HEK293 (cell line): ENCODE results near the gene CELF6.

Experiments used
- CTCF ChIA-PET: fragments of 350-600 bp; formaldehyde crosslinking; extraction: SDS; loops from one replicate; lab custom pipeline; 2021; ENCODE audit warnings: antibody characterized with exemption; lab: Yijun Ruan, JAX
- POLR2A ChIA-PET: fragments of 300-600 bp; formaldehyde crosslinking; extraction: SDS; loops from one replicate; lab custom pipeline; 2020; ENCODE audit warnings: antibody characterized with exemption, inconsistent platforms; lab: Yijun Ruan, JAX
- H3K27ac ChIP-seq: fragments of 200-500 bp; sonication (Bioruptor generic); 2 replicates; pipeline ENCODE4 v1.5.1; 2014; ENCODE audit warnings: low read depth, low read length, control low read depth, inconsistent platforms; ENCODE audit errors: extremely low read depth
- H3K36me3 ChIP-seq, 2 experiments: fragments of 200-500 bp in 1 of 2; sonication (Bioruptor generic) in 1 of 2; 1 replicate in 1 of 2; 2 replicates in 1 of 2; pipeline ENCODE4 v1.5.1; 2014 to 2017; ENCODE audit warnings: inconsistent platforms in 2 of 2, low read length in 2 of 2; ENCODE audit not compliant: control insufficient read depth in 2 of 2, insufficient read depth in 1 of 2
- H3K4me1 ChIP-seq: fragments of 200-500 bp; sonication (Bioruptor generic); 2 replicates; pipeline ENCODE4 v1.5.1; 2014; ENCODE audit warnings: mild to moderate bottlenecking, low read length, inconsistent platforms; ENCODE audit not compliant: control insufficient read depth, insufficient read depth
- H3K4me3 ChIP-seq: 2 replicates; pipeline ENCODE4 v1.5.1; 2011; ENCODE audit warnings: low read depth, mild to moderate bottlenecking, control low read depth, low read length, moderate library complexity
- H3K9me3 ChIP-seq: fragments of 200-500 bp; sonication (Bioruptor generic); 2 replicates; pipeline ENCODE4 v1.5.1; 2014; ENCODE audit warnings: low read depth, low read length, inconsistent platforms; ENCODE audit not compliant: control insufficient read depth, insufficient read depth
- BCL11B ChIP-seq: fragments of 450-650 bp; formaldehyde crosslinking; IDR thresholded peaks from 2 replicates; pipeline ENCODE4 v1.5.1; 2016; ENCODE audit warnings: low read depth, missing biosample characterization, missing genetic modification characterization
- FEZF1 ChIP-seq: fragments of 450-650 bp; formaldehyde crosslinking; IDR thresholded peaks from 2 replicates; pipeline ENCODE4 v1.5.1; 2016; ENCODE audit warnings: missing biosample characterization, missing genetic modification characterization
- HOXC10 ChIP-seq: sonication (generic); formaldehyde crosslinking; IDR thresholded peaks from 2 replicates; pipeline ENCODE4 v1.8.1; 2023; ENCODE audit warnings: mild to moderate bottlenecking, missing genetic modification reagents
- KLF1 ChIP-seq: fragments of 450-650 bp; formaldehyde crosslinking; IDR thresholded peaks from 2 replicates; pipeline ENCODE4 v1.5.1; 2016; ENCODE audit warnings: missing biosample characterization, missing genetic modification characterization
- KLF10 ChIP-seq: fragments of 450-650 bp; IDR thresholded peaks from 2 replicates; pipeline ENCODE4 v1.5.1; 2018; ENCODE audit warnings: missing biosample characterization, mild to moderate bottlenecking, missing genetic modification characterization
- KLF16 ChIP-seq: fragments of 450-650 bp; formaldehyde crosslinking; IDR thresholded peaks from 2 replicates; pipeline ENCODE4 v1.5.1; 2017; ENCODE audit warnings: missing biosample characterization, missing genetic modification characterization
- SCRT2 ChIP-seq: fragments of 450-650 bp; formaldehyde crosslinking; IDR thresholded peaks from 2 replicates; pipeline ENCODE4 v1.5.1; 2016; ENCODE audit warnings: missing biosample characterization, missing genetic modification characterization
- SP3 ChIP-seq: fragments of 450-650 bp; formaldehyde crosslinking; IDR thresholded peaks from 2 replicates; pipeline ENCODE4 v1.5.1; 2016; ENCODE audit warnings: missing biosample characterization, missing genetic modification characterization
- ZBTB8A ChIP-seq: fragments of 450-650 bp; formaldehyde crosslinking; IDR thresholded peaks from 2 replicates; pipeline ENCODE4 v1.5.1; 2016; ENCODE audit warnings: missing biosample characterization, missing genetic modification characterization
- ZFP41 ChIP-seq: fragments of 450-650 bp; formaldehyde crosslinking; IDR thresholded peaks from 2 replicates; pipeline ENCODE4 v1.5.1; 2016; ENCODE audit warnings: missing biosample characterization, missing genetic modification characterization, borderline replicate concordance
- ZNF16 ChIP-seq: fragments of 450-650 bp; formaldehyde crosslinking; IDR thresholded peaks from 2 replicates; pipeline ENCODE4 v1.5.1; 2016; ENCODE audit warnings: low read depth, missing biosample characterization, missing genetic modification characterization
- ZNF169 ChIP-seq: fragments of 450-650 bp; formaldehyde crosslinking; IDR thresholded peaks from 2 replicates; pipeline ENCODE4 v1.5.1; 2016; ENCODE audit warnings: missing biosample characterization, missing genetic modification characterization
- ZNF239 ChIP-seq: fragments of 450-650 bp; formaldehyde crosslinking; IDR thresholded peaks from 2 replicates; pipeline ENCODE4 v1.5.1; 2016; ENCODE audit warnings: missing biosample characterization, missing genetic modification characterization
- ZNF394 ChIP-seq: fragments of 450-650 bp; formaldehyde crosslinking; IDR thresholded peaks from 2 replicates; pipeline ENCODE4 v1.5.1; 2016; ENCODE audit warnings: missing biosample characterization, missing genetic modification characterization, mild to moderate bottlenecking, moderate library complexity, borderline replicate concordance
- ZNF621 ChIP-seq: fragments of 450-650 bp; formaldehyde crosslinking; IDR thresholded peaks from 2 replicates; pipeline ENCODE4 v1.5.1; 2017; ENCODE audit warnings: missing biosample characterization, missing genetic modification characterization
- ZNF791 ChIP-seq: fragments of 450-650 bp; formaldehyde crosslinking; IDR thresholded peaks from 2 replicates; pipeline ENCODE4 v1.5.1; 2016; ENCODE audit warnings: missing biosample characterization, missing genetic modification characterization
- ZNF837 ChIP-seq: fragments of 450-650 bp; formaldehyde crosslinking; IDR thresholded peaks from 2 replicates; pipeline ENCODE4 v1.5.1; 2016; ENCODE audit warnings: missing biosample characterization, missing genetic modification characterization
- TF ChIP-seq, protein P1 (sequence below): fragments of 450-650 bp; formaldehyde crosslinking; IDR thresholded peaks from 2 replicates; pipeline ENCODE4 v1.5.1; 2016; ENCODE audit warnings: missing biosample characterization, missing genetic modification characterization
- TF ChIP-seq, protein P2 (sequence below): fragments of 450-650 bp; formaldehyde crosslinking; IDR thresholded peaks from 2 replicates; pipeline ENCODE4 v1.5.1; 2017; ENCODE audit warnings: missing biosample characterization, missing genetic modification characterization
- TF ChIP-seq, protein P3 (sequence below): fragments of 450-650 bp; formaldehyde crosslinking; IDR thresholded peaks from 2 replicates; pipeline ENCODE4 v1.5.1; 2016; ENCODE audit warnings: missing biosample characterization, missing genetic modification characterization
- TF ChIP-seq, protein P4 (sequence below): fragments of 450-650 bp; formaldehyde crosslinking; conservative IDR thresholded peaks from 2 replicates; pipeline ENCODE4 v1.5.1; 2016; ENCODE audit warnings: low read depth, missing biosample characterization, missing genetic modification characterization
- TF ChIP-seq, protein P5 (sequence below): fragments of 450-650 bp; formaldehyde crosslinking; IDR thresholded peaks from 2 replicates; pipeline ENCODE4 v1.5.1; 2016; ENCODE audit warnings: missing biosample characterization, missing genetic modification characterization, low read depth
- TF ChIP-seq, protein P6 (sequence below): IDR thresholded peaks from 2 replicates; pipeline ENCODE4 v1.6.1; 2011; ENCODE audit warnings: mild to moderate bottlenecking, low read depth, low read length, borderline replicate concordance

The CELF6 gene

DNA sequence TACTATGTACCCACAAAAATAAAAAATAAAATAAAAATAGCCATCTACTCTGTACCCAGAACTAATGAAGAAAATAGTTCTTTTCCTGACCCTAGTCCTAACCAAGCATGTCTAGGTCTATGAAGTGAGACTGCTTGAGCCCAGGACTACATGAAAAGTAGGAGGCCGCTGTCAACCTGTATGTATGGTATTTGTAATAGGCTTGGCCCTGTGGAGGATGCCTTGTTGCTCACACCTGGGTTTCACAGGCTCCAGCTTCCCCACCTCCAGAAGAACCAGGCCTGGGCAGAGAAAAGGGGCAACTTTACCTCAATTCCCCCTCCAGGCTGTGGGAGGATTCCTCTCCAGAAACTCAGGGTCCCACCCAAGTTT, 82.1 kb downstream of the CELF6 start (continued):
- TF ChIP-seq, protein P1, sequence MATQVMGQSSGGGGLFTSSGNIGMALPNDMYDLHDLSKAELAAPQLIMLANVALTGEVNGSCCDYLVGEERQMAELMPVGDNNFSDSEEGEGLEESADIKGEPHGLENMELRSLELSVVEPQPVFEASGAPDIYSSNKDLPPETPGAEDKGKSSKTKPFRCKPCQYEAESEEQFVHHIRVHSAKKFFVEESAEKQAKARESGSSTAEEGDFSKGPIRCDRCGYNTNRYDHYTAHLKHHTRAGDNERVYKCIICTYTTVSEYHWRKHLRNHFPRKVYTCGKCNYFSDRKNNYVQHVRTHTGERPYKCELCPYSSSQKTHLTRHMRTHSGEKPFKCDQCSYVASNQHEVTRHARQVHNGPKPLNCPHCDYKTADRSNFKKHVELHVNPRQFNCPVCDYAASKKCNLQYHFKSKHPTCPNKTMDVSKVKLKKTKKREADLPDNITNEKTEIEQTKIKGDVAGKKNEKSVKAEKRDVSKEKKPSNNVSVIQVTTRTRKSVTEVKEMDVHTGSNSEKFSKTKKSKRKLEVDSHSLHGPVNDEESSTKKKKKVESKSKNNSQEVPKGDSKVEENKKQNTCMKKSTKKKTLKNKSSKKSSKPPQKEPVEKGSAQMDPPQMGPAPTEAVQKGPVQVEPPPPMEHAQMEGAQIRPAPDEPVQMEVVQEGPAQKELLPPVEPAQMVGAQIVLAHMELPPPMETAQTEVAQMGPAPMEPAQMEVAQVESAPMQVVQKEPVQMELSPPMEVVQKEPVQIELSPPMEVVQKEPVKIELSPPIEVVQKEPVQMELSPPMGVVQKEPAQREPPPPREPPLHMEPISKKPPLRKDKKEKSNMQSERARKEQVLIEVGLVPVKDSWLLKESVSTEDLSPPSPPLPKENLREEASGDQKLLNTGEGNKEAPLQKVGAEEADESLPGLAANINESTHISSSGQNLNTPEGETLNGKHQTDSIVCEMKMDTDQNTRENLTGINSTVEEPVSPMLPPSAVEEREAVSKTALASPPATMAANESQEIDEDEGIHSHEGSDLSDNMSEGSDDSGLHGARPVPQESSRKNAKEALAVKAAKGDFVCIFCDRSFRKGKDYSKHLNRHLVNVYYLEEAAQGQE (tag by site-specific recombination) = no peak
- TF ChIP-seq SCRT2 (tag by site-specific recombination) (peak; percentile 62), ZNF621 (tag by site-specific recombination) (no peak), FEZF1 (tag by site-specific recombination) (no peak), ZNF394 (tag by site-specific recombination) (no peak), ZNF837 (no peak), KLF1 (tag by site-specific recombination) (no peak), ZNF791 (tag by site-specific recombination) (no peak), SP3 (0 out of 2 replicates have a peak, but pooled peaks have one; percentile 1)
- TF ChIP-seq, protein P2, sequence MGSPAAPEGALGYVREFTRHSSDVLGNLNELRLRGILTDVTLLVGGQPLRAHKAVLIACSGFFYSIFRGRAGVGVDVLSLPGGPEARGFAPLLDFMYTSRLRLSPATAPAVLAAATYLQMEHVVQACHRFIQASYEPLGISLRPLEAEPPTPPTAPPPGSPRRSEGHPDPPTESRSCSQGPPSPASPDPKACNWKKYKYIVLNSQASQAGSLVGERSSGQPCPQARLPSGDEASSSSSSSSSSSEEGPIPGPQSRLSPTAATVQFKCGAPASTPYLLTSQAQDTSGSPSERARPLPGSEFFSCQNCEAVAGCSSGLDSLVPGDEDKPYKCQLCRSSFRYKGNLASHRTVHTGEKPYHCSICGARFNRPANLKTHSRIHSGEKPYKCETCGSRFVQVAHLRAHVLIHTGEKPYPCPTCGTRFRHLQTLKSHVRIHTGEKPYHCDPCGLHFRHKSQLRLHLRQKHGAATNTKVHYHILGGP (tag by site-specific recombination) = no peak
- TF ChIP-seq, protein P3, sequence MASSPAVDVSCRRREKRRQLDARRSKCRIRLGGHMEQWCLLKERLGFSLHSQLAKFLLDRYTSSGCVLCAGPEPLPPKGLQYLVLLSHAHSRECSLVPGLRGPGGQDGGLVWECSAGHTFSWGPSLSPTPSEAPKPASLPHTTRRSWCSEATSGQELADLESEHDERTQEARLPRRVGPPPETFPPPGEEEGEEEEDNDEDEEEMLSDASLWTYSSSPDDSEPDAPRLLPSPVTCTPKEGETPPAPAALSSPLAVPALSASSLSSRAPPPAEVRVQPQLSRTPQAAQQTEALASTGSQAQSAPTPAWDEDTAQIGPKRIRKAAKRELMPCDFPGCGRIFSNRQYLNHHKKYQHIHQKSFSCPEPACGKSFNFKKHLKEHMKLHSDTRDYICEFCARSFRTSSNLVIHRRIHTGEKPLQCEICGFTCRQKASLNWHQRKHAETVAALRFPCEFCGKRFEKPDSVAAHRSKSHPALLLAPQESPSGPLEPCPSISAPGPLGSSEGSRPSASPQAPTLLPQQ (tag by site-specific recombination) = no peak
- TF ChIP-seq, all 188 proteins: peak for 3

DNA sequence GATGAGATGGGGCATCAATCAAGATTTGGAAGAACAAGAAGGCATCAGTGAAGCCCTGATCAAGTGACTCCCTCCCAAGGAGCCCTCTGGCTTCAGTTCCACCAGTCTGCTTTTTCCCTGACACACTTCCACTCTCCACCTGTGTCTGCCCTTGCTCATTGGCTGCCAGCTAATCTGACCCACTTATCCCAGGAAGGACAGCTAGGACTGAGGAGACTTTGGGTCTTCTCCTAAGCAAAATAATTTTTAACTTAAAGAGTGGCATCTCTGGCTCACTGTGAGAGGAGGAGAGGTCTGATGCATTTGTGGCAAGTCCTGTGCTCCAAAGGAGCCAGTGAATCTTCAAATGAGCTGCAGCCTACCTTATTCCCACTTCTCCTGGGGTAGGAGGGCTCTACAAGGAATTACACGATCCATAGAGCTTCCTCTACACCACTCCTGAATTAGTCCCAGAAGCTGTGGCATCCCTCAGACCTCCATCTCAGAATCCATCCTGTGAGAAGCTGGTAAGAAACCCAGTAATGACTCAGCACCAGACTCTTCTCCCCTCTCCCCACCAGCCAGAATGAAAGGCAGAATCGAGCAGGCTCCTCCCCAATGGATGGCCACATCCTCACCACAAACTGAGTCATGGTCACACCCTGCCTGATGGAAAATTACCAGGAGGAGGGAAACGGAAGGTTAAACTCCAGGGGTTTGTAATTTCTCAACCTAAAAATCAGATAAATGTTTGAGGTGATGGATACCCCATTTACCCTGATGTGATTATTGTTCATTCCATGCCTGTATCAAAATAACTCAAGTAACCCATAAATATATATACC, 82.7 kb downstream of the CELF6 start:
- Histone ChIP-seq H3K27ac (peak overlapping the region; percentile 35; the same call in 1 of the 2 replicates), H3K36me3 (peaks cover 12 to 26% of the 10 kb centered on the region in 2 experiments), H3K4me1 (peaks cover 17% of the 10 kb centered on the region), H3K9me3 (no peaks in the 10 kb centered on the region), H3K4me3 (no peak overlapping the region)
- ChIA-PET CTCF (interaction anchor here (0.7 to 2.1 kb wide), 4 partner anchors 10 to 1021 kb away, joined by 3 to 10 read pairs (median 3); no protein-coding TSS in a partner anchor), POLR2A (interaction anchor here (0.6 to 6.9 kb wide), 4 partner anchors 6 to 25 kb away, joined by 3 to 66 read pairs (median 4); partner anchors contain the start of gene PKM)
- TF ChIP-seq, protein P4, sequence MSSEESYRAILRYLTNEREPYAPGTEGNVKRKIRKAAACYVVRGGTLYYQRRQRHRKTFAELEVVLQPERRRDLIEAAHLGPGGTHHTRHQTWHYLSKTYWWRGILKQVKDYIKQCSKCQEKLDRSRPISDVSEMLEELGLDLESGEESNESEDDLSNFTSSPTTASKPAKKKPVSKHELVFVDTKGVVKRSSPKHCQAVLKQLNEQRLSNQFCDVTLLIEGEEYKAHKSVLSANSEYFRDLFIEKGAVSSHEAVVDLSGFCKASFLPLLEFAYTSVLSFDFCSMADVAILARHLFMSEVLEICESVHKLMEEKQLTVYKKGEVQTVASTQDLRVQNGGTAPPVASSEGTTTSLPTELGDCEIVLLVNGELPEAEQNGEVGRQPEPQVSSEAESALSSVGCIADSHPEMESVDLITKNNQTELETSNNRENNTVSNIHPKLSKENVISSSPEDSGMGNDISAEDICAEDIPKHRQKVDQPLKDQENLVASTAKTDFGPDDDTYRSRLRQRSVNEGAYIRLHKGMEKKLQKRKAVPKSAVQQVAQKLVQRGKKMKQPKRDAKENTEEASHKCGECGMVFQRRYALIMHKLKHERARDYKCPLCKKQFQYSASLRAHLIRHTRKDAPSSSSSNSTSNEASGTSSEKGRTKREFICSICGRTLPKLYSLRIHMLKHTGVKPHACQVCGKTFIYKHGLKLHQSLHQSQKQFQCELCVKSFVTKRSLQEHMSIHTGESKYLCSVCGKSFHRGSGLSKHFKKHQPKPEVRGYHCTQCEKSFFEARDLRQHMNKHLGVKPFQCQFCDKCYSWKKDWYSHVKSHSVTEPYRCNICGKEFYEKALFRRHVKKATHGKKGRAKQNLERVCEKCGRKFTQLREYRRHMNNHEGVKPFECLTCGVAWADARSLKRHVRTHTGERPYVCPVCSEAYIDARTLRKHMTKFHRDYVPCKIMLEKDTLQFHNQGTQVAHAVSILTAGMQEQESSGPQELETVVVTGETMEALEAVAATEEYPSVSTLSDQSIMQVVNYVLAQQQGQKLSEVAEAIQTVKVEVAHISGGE (tag by site-specific recombination) = no peak
- TF ChIP-seq ZNF791 (tag by site-specific recombination) (no peak), ZNF239 (tag by site-specific recombination) (no peak), BCL11B (no peak), ZNF169 (tag by site-specific recombination) (no peak), KLF10 (tag by site-specific recombination) (0 out of 2 replicates have a peak, but pooled peaks have one; percentile 45), ZBTB8A (tag by site-specific recombination) (0 out of 2 replicates have a peak, but pooled peaks have one; percentile 15), HOXC10 (CRISPR knock-in tag) (no peak), ZFP41 (no peak), KLF16 (tag by site-specific recombination) (no peak), ZNF16 (tag by site-specific recombination) (no peak)
- TF ChIP-seq, protein P5, sequence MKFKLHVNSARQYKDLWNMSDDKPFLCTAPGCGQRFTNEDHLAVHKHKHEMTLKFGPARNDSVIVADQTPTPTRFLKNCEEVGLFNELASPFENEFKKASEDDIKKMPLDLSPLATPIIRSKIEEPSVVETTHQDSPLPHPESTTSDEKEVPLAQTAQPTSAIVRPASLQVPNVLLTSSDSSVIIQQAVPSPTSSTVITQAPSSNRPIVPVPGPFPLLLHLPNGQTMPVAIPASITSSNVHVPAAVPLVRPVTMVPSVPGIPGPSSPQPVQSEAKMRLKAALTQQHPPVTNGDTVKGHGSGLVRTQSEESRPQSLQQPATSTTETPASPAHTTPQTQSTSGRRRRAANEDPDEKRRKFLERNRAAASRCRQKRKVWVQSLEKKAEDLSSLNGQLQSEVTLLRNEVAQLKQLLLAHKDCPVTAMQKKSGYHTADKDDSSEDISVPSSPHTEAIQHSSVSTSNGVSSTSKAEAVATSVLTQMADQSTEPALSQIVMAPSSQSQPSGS (tag by site-specific recombination) = no peak
- TF ChIP-seq, protein P6, sequence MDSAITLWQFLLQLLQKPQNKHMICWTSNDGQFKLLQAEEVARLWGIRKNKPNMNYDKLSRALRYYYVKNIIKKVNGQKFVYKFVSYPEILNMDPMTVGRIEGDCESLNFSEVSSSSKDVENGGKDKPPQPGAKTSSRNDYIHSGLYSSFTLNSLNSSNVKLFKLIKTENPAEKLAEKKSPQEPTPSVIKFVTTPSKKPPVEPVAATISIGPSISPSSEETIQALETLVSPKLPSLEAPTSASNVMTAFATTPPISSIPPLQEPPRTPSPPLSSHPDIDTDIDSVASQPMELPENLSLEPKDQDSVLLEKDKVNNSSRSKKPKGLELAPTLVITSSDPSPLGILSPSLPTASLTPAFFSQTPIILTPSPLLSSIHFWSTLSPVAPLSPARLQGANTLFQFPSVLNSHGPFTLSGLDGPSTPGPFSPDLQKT = no peak
